DOHH2 (cell line): Measurements from ENCODE around the gene ATP9B.
"Not testable (repeated sequence)": the region's sequence is repeated elsewhere in the genome, so short reads cannot be mapped to it uniquely, and the experiment has no call there.

Source experiments
- CTCF ChIP-seq: fragments of 200-600 bp; sonication (generic); IDR thresholded peaks from one replicate; pipeline ENCODE4 v1.5.1; 2014; ENCODE audit warnings: antibody characterized with exemption, mild to moderate bottlenecking, low read depth, low read length; ENCODE audit not compliant: poor library complexity, severe bottlenecking
- EZH2phosphoT487 ChIP-seq: fragments of 200-600 bp; sonication (generic); IDR thresholded peaks from 2 replicates; pipeline ENCODE4 v1.6.1; 2017; ENCODE audit warnings: borderline replicate concordance, mild to moderate bottlenecking, antibody characterized with exemption, low read length, moderate library complexity, mixed read lengths

- TF ChIP-seq CTCF, EZH2phosphoT487: not testable (repeated sequence)
These were observed 221.2 kb downstream of the ATP9B start for GRCh38 chr18:79290409-79290808.
